SK-N-SH (cell line): Measurements from ENCODE around the gene TBCCD1. TPM values are rescaled to one million over a fixed set of nuclear protein-coding genes. Genes with fewer than 3 reads are reported as not detected.

Experiments
- CTCF ChIA-PET: fragments of 300-600, 350-600 bp; formaldehyde crosslinking; extraction: SDS; loops from one replicate; lab custom pipeline; 2021; lab: Yijun Ruan, JAX
- POLR2A ChIA-PET: fragments of 350-600 bp; sonication (Branson Sonifier 250); formaldehyde crosslinking; extraction: SDS; loops from one replicate; lab custom pipeline; 2020; ENCODE audit warnings: antibody characterized with exemption, inconsistent platforms; lab: Yijun Ruan, JAX
- DNase-seq: peaks from one replicate; pipeline ENCODE4 v3.0.0; 2012
- H2AFZ ChIP-seq: fragments of 200-600 bp; sonication (generic); 2 replicates; pipeline ENCODE4 v1.8.1; 2016; ENCODE audit warnings: antibody characterized with exemption, mild to moderate bottlenecking, low read depth
- H3F3A ChIP-seq: fragments of 200-600 bp; sonication (generic); replicated peaks from 2 replicates; pipeline ENCODE3; 2016; ENCODE audit warnings: antibody characterized with exemption, mild to moderate bottlenecking; ENCODE audit not compliant: insufficient read depth
- H3K27ac ChIP-seq, 2 experiments: fragments of 200-500 bp in 1 of 2; fragments of 200-600 bp in 1 of 2; sonication (Bioruptor generic) in 1 of 2; sonication (generic), shearing (Covaris generic) in 1 of 2; 2 replicates each; pipeline versions ENCODE4 v1.5.1 to v1.6.1; 2014 to 2016; ENCODE audit warnings: low read depth in 2 of 2, inconsistent platforms in 1 of 2, low read length in 1 of 2, mild to moderate bottlenecking in 1 of 2, mixed read lengths in 1 of 2
- H3K27me3 ChIP-seq: fragments of 200-600 bp; sonication (generic), shearing (Covaris generic); 2 replicates; pipeline ENCODE4 v1.6.1; 2016; ENCODE audit warnings: mixed run types; ENCODE audit not compliant: insufficient read depth
- H3K36me3 ChIP-seq, 2 experiments: fragments of 200-500 bp in 1 of 2; fragments of 200-600 bp in 1 of 2; sonication (Bioruptor generic) in 1 of 2; sonication (generic) in 1 of 2; replicated peaks in 1 of 2; 2 replicates each; pipeline versions ENCODE3 to v1.5.1; 2014 to 2016; ENCODE audit warnings: low read length in 1 of 2, mild to moderate bottlenecking in 1 of 2; ENCODE audit not compliant: insufficient read depth in 2 of 2, control insufficient read depth in 1 of 2
- H3K4me1 ChIP-seq, 2 experiments: fragments of 200-500 bp in 1 of 2; fragments of 200-600 bp in 1 of 2; sonication (Bioruptor generic) in 1 of 2; sonication (generic), shearing (Covaris generic) in 1 of 2; 2 replicates each; pipeline versions ENCODE4 v1.5.1 to v1.6.1; 2014 to 2016; ENCODE audit warnings: low read depth in 1 of 2, low read length in 1 of 2, mixed run types in 1 of 2; ENCODE audit not compliant: insufficient read depth in 2 of 2, control insufficient read depth in 1 of 2
- H3K4me2 ChIP-seq: fragments of 200-600 bp; sonication (generic), shearing (Covaris generic); 2 replicates; pipeline ENCODE4 v1.6.1; 2017; ENCODE audit warnings: mixed run types
- H3K4me3 ChIP-seq, 2 experiments: fragments of 200-500 bp in 1 of 2; fragments of 200-600 bp in 1 of 2; sonication (Bioruptor generic) in 1 of 2; sonication (generic), shearing (Covaris generic) in 1 of 2; 2 replicates each; pipeline versions ENCODE4 v1.5.1 to v1.8.1; 2014 to 2016; ENCODE audit warnings: low read depth in 2 of 2, inconsistent platforms in 1 of 2, low read length in 1 of 2, mild to moderate bottlenecking in 1 of 2, mixed read lengths in 1 of 2, moderate library complexity in 1 of 2
- H3K79me2 ChIP-seq: fragments of 200-600 bp; sonication (generic); 2 replicates; pipeline ENCODE4 v1.8.1; 2017; ENCODE audit warnings: mild to moderate bottlenecking; ENCODE audit not compliant: insufficient read depth
- H3K9ac ChIP-seq: fragments of 200-600 bp; sonication (generic); 2 replicates; pipeline ENCODE4 v1.6.1; 2017; ENCODE audit warnings: mixed run types
- H3K9me2 ChIP-seq: fragments of 200-600 bp; sonication (generic); 2 replicates; pipeline ENCODE4 v1.6.1; 2017; ENCODE audit warnings: mixed run types
- H3K9me3 ChIP-seq: fragments of 200-600 bp; sonication (generic); 2 replicates; pipeline ENCODE4 v1.6.1; 2017; ENCODE audit warnings: mixed run types, mild to moderate bottlenecking, moderate library complexity
- H4K20me1 ChIP-seq: fragments of 200-600 bp; sonication (generic); 2 replicates; pipeline ENCODE4 v1.6.1; 2017; ENCODE audit warnings: mild to moderate bottlenecking, mixed run types; ENCODE audit not compliant: insufficient read depth
- CHD2 ChIP-seq: fragments of 150-350 bp; IDR thresholded peaks from 2 replicates; pipeline ENCODE4 v1.6.1; 2018; ENCODE audit warnings: low read length; ENCODE audit not compliant: partially characterized antibody
- FOXM1 ChIP-seq: IDR thresholded peaks from 2 replicates; pipeline ENCODE4 v1.4.0; 2012; ENCODE audit warnings: low read depth, mild to moderate bottlenecking
- GABPA ChIP-seq: IDR thresholded peaks from 2 replicates; pipeline ENCODE4 v1.4.0; 2012; ENCODE audit warnings: low read depth, mild to moderate bottlenecking
- JUND ChIP-seq: IDR thresholded peaks from 2 replicates; pipeline ENCODE4 v1.4.0; 2012
- MAX ChIP-seq: IDR thresholded peaks from 2 replicates; pipeline ENCODE4 v1.4.0; 2012; ENCODE audit warnings: low read depth
- MEF2A ChIP-seq: IDR thresholded peaks from 2 replicates; pipeline ENCODE4 v1.4.0; 2012; ENCODE audit warnings: low read depth, borderline replicate concordance
- NFIC ChIP-seq: IDR thresholded peaks from 2 replicates; pipeline ENCODE4 v1.4.0; 2012; ENCODE audit warnings: borderline replicate concordance
- NRF1 ChIP-seq: IDR thresholded peaks from 2 replicates; pipeline ENCODE4 v1.6.1; 2012; ENCODE audit warnings: low read depth, mild to moderate bottlenecking, low read length
- PBX3 ChIP-seq: IDR thresholded peaks from 2 replicates; pipeline ENCODE4; 2012
- POLR2AphosphoS5 ChIP-seq: IDR thresholded peaks from 2 replicates; pipeline ENCODE4 v1.6.1; 2012; ENCODE audit warnings: low read depth, low read length
- RAD21 ChIP-seq: IDR thresholded peaks from 2 replicates; pipeline ENCODE4 v1.6.1; 2012; ENCODE audit warnings: mild to moderate bottlenecking, low read length
- REST ChIP-seq: IDR thresholded peaks from 2 replicates; pipeline ENCODE4 v1.6.1; 2012; ENCODE audit warnings: mild to moderate bottlenecking, low read depth, low read length, moderate library complexity
- RXRA ChIP-seq: IDR thresholded peaks from 2 replicates; pipeline ENCODE4 v1.4.0; 2012; ENCODE audit warnings: low read depth, mild to moderate bottlenecking, borderline replicate concordance
- TAF1 ChIP-seq: IDR thresholded peaks from 2 replicates; pipeline ENCODE4 v1.6.1; 2012; ENCODE audit warnings: low read depth, mild to moderate bottlenecking, low read length, moderate library complexity, borderline replicate concordance
- TCF12 ChIP-seq: IDR thresholded peaks from 2 replicates; pipeline ENCODE4 v1.4.0; 2012
- USF2 ChIP-seq: fragments of 150-350 bp; IDR thresholded peaks from 2 replicates; pipeline ENCODE4 v1.6.1; 2017; ENCODE audit warnings: antibody characterized with exemption, low read length, low read depth, borderline replicate concordance
- YY1 ChIP-seq: IDR thresholded peaks from 2 replicates; pipeline ENCODE4 v1.4.0; 2012; ENCODE audit warnings: low read depth, mild to moderate bottlenecking
- WGBS: methylation state at CpG from one replicate; pipeline ENCODE4 v1.1.6; 2017; ENCODE audit warnings: low lambda C conversion rate; 5-methylcytosine and 5-hydroxymethylcytosine counted together
- polyA plus RNA-seq, 3 experiments: library from polyadenylated mRNA; depleted of rRNA; stranded (reverse); fragments of >200 nt; gene quantifications; 2 replicates each; pipeline ENCODE4 v1.2.3, GENCODE V29; 2012

Gene TBCCD1
- polyA plus RNA-seq, 1 of the 3 experiments (the other 2 are of a cell fraction) = 6.5 TPM

GRCh38 chr3:186583831-186584230 lies 16.7 kb upstream of the TBCCD1 start:
- H3K4me1 ChIP-seq = no peaks in the 10 kb centered on the region
- WGBS = 79% methylated on average over 5 of the region's 5 CpGs
- no peak overlapping the region for H3K27ac ChIP-seq
- CTCF ChIA-PET = interaction anchor here (2.9 to 8.2 kb wide), 2 partner anchors 31 to 238 kb away, joined by 11 to 52 read pairs; partner anchors contain the start of gene AHSG
- no peak for DNase-seq
- no peaks in the 10 kb centered on the region for H3K79me2 ChIP-seq
- no peak overlapping the region for H3K4me2 ChIP-seq
- no peaks in the 10 kb centered on the region for H3K9me3 ChIP-seq
- TF ChIP-seq FOXM1 (no peak), NRF1 (no peak)
- no peak overlapping the region for H2AFZ ChIP-seq
- no peak overlapping the region for H3K4me3 ChIP-seq
- no peaks in the 10 kb centered on the region for H3K27me3 ChIP-seq
- no peaks in the 10 kb centered on the region for H3F3A ChIP-seq
- H3K9me2 ChIP-seq = no peaks in the 10 kb centered on the region
- H4K20me1 ChIP-seq = no peaks in the 10 kb centered on the region
- POLR2A ChIA-PET = no interaction called here
- H3K36me3 ChIP-seq = peaks cover 41 to 73% of the 10 kb centered on the region in 2 experiments
- no peak overlapping the region for H3K9ac ChIP-seq

GRCh38 chr3:186582541-186582940 lies 15.4 kb upstream of the TBCCD1 start:
- DNase-seq = no peak
- no peaks in the 10 kb centered on the region for H3K79me2 ChIP-seq
- no peaks in the 10 kb centered on the region for H3K27me3 ChIP-seq
- ChIA-PET POLR2A (no interaction called here), CTCF (interaction anchor here (2.9 to 8.2 kb wide), 2 partner anchors 33 to 239 kb away, joined by 11 to 52 read pairs; partner anchors contain the start of gene AHSG)
- no peak overlapping the region for H2AFZ ChIP-seq
- no peaks in the 10 kb centered on the region for H3F3A ChIP-seq
- no peak overlapping the region for H3K4me3 ChIP-seq
- H3K9me3 ChIP-seq = no peaks in the 10 kb centered on the region
- H3K27ac ChIP-seq = no peak overlapping the region
- no peak overlapping the region for H3K4me2 ChIP-seq
- peaks cover 53 to 84% of the 10 kb centered on the region in 2 experiments for H3K36me3 ChIP-seq
- no peaks in the 10 kb centered on the region for H3K4me1 ChIP-seq
- H4K20me1 ChIP-seq = no peaks in the 10 kb centered on the region
- TF ChIP-seq TCF12 = no peak
- TF ChIP-seq YY1 = no peak
- TF ChIP-seq PBX3 = no peak
- no peak for TF ChIP-seq MAX
- TF ChIP-seq NFIC = no peak
- TF ChIP-seq CHD2 = no peak
- no peak for TF ChIP-seq RXRA
- no peak for TF ChIP-seq RAD21
- no peak for TF ChIP-seq REST
- no peak for TF ChIP-seq POLR2AphosphoS5
- no peak for TF ChIP-seq MEF2A
- no peak for TF ChIP-seq USF2
- no peak for TF ChIP-seq TAF1
- no peak for TF ChIP-seq JUND
- TF ChIP-seq GABPA = no peak
- no peak overlapping the region for H3K9ac ChIP-seq
- no peaks in the 10 kb centered on the region for H3K9me2 ChIP-seq
- 87% methylated on average over 6 of the region's 6 CpGs for WGBS
